Suppressor macrophage (primary cell): ENCODE data around the gene EEF1AKMT2.
"Not testable (repeated sequence)": the region's sequence is repeated elsewhere in the genome, so short reads cannot be mapped to it uniquely, and the experiment has no call there.

Source experiments
- DNase-seq, 4 experiments: peaks; one replicate each; pipeline ENCODE4 v3.0.0-alpha.2; 2020 to 2022
- total RNA-seq, 17 experiments: gene quantifications; one replicate each; lab custom pipeline; 2026; ENCODE audit warnings: mixed read lengths in 6 of 17, inconsistent platforms in 3 of 17; lab: John Stamatoyannopoulos, UW

The EEF1AKMT2 gene
- 2.4 to 11.5 (median 5.6) reads per million in 17 experiments for total RNA-seq

DNA sequence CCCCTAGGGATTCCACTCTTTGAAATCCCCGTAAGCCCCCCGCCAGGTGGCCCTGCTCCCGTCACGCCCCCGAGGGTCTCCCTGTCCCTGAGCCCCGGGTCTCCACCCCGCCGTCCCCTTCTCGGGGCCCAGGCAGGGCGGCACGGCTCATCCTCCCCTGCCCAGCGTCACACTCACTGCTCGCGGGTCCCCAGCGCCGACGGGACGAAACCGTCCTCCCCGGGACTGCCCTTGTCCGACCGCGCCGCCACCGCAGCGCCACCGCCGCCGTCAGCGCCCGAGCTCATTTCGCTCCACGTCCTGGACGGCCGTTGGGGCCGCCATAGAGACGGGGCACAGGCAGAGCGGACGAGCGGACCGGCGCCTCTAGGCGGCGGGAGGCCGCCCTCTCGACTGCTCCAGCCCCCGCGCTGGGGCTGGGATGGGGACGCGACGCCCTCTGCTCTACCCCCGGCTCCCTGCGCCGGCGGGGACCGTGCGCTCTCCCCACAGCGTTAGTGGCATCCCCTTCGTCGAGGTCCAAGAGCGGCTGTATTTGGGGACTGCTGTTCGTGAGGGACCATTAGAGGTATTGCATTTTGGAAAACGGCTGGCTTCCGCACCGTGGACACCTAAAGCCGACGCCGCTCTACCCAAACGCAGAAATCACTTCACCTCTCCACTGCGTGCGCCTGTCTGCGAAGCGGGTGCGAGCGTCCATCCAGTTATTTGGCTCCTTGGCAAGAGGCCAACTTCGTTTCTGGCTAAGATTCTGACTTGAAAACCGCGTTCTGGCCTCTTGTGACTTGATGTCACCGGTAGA is at the start of gene EEF1AKMT2:
Gene EEF1AKMT2, minus strand, starts transcription at position 341 of the 802 bp plus-strand sequence. Its CDS starts 54 bp downstream, at position 287.
- peak; percentile 90 to 95 (median 93) for DNase-seq

DNA sequence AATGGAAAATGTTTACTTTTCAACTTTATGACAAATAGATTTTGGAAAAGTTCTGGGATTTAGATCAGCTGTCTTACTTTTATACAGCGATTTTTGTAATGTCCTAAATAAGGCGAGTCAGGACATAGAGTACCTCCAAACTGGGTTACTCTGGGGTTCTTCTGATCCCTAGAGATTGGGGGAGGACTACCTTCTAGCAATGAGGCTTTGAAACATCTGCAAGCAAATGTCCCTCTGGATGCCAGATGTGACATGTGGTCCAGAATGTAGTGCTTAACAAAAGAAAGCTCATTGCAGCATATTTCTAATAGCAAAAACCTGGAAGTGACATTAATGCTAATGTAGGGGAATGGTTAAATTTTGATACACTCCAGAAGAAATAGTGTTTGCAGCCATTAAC is 46.0 kb upstream of the EEF1AKMT2 start:
- no peak for DNase-seq

DNA sequence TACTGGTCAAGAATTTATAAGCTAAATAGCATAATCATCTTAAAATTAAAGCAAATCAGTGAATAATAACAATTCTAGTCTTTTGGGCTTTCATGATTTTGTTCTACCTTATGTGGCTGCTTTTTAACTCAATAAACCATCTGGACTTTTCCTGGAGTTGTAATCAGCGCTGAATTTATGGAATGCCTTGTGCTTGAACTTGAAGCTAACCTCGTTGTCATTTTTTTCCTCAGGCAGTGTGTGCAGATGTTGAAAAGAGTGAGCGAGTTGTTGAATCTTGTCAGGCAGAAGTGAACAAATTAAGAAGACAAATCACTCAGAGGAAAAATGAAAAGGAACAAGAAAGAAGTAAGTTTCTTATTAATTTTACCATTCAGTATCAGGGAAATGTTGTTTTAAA is 39.4 kb upstream of the EEF1AKMT2 start:
- no peak for DNase-seq

DNA sequence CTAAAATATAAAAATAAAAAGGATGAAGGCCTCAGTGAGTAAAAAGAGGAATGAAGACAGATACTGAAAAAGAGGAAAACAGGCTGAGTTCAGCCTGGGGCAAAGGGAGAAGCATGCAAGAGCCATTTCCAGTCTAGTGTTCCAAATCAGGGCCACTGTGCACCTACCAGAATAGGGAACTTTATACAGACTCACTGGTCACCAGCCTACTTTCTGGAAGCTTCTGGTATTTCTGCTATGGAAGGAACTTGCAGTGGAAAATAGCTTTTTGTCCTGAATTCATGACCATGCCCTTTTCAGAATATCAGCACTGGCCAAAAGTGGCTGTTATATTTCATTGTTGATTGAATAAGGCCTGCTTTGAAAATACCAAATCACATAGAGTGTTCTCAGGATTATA is 38.8 kb upstream of the EEF1AKMT2 start:
- DNase-seq, result peak; percentile 25 to 49 (median 44)

DNA sequence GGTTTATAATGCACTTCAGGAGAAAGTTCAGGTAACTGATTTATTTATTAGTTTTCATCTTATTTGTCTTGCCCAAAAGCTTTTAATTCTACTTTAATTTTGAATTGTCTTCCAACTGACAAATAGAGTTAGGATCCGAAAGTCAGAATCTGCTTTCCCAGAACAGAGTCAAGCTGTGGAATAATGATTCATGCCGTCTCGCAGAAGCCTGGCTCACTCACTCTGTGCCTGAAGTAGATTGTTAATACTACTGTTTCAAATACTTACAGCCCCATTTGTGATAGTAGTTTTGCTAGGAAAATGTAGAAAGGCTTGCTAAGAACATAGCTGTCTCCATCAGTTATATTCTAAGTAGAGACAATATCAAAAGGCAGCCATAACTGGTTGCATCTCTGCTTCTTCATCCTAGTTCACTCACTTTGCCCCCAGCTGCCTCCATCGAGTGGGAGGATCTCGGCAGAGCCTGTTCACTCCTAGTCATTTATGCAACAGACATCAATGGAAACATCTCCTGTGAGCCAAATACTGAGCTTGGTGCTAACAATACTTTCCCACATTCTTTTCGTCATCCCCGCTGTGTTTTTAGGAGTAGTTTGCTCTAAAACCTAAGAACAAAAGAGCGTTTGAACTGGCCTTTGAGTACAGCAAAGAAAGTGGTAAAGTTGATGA is 37.9 kb upstream of the EEF1AKMT2 start:
- DNase-seq, result no peak

DNA sequence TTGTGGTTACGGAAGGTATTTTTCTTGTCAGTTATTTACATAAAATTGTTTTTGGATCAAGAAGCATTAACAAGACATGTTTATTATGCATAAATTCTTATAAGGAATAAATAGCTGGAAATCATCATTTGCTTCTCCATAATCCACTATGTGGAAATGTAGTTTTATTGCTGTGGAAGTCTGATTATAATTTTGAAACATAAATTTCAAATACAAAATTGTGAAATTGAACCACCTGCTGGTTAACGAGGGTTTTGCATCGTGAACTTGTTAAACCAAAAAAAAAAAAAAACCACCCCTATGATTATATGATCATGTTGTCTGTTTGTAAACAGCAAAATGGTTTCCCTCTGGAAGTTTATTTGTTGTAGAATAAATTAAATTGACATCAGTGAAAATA is 35.8 kb upstream of the EEF1AKMT2 start:
- peak; percentile 35 to 58 (median 36) for DNase-seq

DNA sequence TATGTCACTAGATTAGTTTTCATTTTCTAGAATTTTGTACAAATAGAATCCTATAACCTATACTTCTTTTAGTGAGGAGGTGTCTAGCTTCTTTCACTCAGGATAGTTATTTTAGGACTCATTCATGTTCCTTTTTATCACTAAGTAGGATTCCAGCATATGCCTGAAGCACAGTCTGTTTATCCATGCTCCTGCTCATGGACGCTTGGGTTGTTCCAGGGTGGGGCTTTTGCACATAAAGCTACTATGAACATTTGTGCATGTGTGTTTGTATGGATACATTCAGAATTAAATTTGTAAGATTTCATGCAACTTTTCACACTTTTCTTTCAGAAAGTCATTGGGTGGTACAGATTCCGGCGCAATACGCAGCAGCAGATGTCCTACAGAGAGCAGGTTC is 34.6 kb upstream of the EEF1AKMT2 start:
- no peak for DNase-seq

DNA sequence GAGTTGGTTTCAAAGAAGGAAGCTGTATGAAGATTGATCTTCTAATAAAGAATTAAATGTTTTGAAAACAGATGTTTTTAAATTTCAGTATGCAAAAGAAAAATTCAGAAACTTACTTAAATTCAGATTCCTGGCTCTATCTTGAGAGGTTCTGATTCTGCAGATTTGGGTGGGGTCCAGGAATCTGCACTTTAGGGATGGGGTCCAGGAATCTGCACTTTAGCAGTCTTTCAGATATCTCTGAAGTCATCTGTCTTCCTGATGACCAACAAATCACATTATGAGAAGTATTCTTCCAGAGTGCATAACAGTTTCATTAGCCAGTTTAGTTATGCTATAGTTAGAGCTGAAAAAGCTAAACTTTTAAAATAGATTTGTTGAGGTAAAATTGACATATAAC is 34.0 kb upstream of the EEF1AKMT2 start:
- DNase-seq, result no peak

DNA sequence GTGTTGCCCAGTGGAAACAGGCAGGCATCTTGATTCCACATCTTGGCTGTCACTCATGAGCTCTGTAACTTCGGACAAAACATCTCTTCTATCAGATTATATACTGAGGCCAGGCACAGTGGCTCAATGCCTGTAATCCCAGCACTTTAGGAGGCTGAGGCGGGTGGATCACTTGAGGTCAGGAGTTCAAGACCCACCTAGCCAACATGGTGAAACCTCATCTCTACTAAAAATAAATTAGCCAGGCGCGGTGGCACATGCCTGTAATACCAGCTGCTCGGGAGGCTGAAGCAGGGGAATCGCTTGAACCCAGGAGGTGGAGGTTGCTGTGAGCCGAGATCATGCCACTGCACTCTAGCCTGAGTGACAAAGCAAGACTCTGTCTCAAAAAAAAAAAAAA is 33.2 kb upstream of the EEF1AKMT2 start:
- DNase-seq, result not testable (repeated sequence)

DNA sequence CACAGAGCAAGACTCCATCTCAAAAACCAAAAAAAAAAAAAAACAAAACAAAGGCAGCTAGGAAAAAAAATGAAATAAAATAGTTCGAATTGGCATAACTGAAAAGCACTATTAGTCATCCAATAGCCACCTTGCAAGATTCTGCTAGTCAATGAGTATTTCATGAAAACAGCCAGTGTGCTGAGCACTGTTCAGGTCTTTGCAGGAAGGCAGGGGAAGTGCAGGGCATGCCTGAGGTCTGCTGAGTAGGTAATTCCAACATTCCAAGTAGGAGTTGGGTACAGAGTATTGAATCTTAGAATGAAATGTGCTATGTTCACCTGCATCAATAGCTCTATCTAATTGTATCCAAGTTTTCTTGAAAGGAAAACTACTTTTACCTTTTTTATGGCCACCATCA is 32.8 kb upstream of the EEF1AKMT2 start:
- DNase-seq, result no peak

DNA sequence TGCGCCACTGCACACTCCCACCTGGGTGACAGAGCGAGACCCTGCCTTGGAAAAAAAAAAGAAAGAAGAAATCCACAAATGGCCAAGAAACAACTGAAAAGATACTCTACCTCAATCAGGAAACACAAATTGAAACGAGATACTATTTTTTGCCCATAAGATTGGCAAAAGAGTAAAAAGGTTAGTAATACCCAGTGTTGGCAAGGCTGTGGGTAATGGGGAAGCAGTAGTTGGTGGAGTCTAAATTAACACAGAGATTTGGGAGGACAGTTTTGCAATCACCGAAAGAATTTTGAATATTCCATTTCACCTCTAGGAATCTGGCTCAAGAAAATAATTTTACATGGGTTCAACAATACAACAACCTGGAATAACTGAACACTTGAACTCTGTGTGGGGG is 29.8 kb upstream of the EEF1AKMT2 start:
- DNase-seq, result no peak

DNA sequence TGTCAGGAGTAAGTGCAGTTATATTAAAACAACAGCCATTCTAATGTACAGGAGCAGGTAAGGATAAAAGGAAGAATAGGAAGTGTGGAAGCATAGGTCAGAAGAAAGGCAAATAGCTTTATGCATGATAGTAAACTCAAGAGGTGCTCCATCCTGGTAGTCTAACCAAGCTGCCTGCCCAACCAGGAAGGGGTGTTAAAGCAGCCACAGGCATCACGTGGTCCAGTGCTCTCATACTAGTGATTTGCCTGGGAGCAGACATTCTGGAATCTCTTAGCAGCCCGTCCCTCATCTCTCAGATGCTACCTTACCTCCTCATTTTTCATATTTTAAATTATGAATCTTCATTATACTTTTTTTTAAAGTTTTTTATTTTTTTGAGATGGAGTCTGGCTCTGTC is 28.4 kb upstream of the EEF1AKMT2 start:
- DNase-seq, result no peak

DNA sequence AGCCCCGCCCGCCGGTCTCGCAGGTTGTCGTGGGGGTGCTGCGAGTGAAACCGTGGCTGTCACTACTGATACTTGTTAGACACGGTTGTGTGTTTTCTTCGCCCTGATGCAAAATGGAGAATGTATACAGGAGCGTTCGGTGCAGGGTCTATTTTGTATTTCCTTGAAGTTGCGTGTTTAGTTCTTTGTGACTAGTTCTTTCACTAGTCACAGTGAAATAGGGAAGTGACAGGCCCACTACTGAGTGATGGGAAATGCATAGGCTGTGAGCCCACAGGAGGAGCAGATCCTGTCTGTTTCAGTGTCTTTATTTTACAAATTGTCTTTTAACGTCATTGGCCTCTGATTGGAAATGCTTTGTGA is 10.6 kb upstream of the EEF1AKMT2 start:
- peak; percentile 68 to 87 (median 74) for DNase-seq

DNA sequence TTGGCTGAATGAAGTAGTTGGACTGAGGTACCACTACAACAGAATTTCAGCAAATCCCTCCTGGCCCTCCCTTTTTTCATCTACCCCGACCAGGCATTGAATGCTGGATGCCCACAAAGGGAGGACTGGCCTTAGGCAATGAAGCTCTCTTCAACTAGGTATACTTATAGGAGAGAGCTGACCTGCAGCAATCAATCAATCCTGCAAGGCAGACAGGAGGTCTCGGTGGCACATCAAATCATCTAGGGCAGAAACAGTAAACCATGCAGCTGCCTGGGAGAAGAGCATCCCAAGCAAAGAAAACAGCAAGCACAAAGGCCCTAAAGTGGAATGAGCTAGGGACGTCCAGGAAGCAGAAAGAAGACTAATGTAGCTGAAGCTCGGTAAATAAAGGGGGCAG is 7.5 kb upstream of the EEF1AKMT2 start:
- DNase-seq, result no peak

DNA sequence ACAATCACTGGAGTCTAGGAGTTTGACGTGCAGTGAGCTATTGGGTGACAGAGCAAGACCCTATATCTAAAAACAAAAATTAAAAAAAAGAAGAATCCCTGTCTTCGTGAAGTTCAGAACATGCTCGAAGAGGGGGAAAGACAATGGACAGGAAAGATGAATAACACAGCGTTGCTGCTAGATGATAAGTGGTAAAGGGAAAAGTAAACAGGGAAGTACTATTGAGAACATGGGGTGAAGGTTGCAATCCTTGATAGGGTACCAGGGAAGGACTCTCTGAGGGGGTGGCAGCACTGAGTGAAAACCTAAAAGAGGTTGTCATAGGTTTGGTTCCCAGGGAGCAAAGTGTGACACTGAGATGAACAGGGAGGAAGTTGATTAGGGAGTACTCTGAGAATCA is 7.1 kb upstream of the EEF1AKMT2 start:
- DNase-seq, result peak in 2 of 4 experiments; percentile 8 to 18

DNA sequence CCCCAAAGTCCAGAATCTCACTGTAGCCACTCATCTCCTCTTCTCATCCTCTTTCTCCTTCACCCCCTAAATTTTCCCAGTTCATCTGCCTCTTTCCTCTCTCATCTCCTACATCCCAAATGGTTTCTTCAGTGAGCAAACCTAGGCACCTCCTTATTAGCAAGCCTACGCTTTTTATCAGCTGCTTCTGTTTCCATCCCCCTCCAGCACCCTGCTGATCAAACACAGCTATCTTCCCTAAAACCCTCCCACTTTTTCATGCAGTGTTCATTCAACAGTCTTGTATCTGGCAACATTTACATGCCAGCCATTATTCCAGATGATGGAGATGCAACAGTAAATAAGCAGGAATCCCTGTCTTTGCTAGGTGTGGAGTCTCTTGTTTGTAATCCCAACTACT is 6.7 kb upstream of the EEF1AKMT2 start:
- DNase-seq, result no peak

DNA sequence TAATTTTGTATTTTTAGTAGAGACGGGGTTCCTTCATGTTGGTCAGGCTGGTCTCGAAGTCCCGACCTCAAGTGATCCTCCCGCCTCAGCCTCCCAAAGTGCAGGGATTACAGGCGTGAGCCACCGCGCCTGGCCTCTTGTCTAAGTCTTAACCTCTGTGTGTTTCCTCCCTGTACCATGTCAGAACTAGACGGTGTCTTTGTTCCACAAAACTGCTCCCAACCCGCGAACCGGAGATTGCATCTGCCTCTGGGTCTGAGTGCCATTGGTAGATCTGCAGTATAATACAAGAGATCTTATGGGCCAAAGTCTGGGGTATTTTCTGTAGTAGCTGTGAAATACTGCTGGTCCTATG is 1.3 kb upstream of the EEF1AKMT2 start:
- DNase-seq, result no peak

DNA sequence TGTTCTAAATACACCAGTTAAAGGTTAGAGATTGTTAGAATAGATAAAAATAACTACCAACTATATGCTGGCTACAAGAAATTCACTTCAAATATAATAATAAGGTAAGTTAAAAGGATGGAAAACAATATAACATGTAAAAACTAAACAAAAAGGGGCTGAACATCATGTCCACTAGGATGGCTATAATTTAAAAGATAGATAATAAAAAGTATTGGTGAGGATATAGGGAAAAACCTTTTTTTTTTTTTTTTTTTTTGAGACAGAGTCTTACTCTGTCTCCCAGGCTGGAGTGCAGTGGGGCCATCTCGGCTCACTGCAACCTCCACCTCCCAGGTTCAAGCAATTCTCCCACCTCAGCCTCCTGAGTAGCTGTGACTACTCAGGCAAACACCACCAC is 8.8 kb downstream of the EEF1AKMT2 start:
- DNase-seq, result not testable (repeated sequence)

DNA sequence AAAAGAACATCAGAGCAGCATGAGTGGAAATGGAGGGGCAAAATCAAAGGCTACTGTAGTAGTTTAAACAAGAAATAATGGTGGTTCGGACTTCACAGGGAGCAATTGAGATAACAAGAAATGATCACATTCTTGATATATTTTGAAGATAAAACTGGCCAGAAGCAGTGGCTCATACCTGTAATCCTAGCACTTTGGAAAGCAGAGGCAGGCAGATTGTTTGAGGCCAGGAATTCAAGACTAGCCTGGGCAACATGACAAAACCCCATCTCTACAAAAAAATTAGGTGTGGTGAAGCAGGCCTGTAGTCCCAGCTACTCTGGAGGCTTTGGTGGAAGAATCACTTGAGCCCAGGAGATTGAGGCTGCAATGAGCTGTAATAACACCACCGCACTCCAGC is 22.9 kb downstream of the EEF1AKMT2 start:
- DNase-seq, result no peak

DNA sequence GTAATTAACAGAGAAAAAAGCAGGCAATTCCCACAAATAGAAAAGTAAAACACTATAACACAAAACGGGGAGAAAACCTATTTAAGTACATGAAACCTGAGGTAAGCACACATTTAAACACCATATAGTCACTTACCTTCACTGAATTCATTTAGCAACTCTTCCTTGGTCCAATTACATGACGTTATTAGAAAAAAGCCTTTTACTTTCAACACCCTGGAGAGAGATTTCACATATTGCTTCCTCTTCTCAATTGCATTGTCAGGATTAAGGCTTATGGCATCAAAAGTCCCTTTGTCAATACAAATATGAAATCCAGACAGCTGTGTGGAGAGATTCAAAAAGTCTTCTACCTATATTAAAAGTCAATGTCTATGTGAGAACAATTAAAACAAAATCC is 26.4 kb downstream of the EEF1AKMT2 start:
- DNase-seq, result peak in 2 of 4 experiments; percentile 3 to 14

DNA sequence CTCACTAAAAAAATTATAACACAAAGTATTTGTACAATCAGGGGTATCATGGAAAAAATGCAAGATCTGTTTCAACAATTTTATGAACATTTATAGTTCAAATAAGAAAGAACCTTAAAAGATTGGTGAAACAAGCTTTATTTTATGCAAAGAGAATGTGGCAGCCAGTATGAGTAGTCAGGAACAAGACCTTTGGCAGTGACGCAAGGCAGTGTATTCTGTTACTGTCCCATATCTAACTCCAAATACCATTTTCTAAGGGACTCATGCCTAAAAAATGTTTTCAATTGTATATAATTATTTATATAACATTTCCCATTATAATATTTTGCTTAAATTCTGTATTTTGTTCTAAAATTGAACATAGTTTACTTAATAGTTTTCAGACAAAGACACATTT is 28.4 kb downstream of the EEF1AKMT2 start:
- DNase-seq, result no peak

DNA sequence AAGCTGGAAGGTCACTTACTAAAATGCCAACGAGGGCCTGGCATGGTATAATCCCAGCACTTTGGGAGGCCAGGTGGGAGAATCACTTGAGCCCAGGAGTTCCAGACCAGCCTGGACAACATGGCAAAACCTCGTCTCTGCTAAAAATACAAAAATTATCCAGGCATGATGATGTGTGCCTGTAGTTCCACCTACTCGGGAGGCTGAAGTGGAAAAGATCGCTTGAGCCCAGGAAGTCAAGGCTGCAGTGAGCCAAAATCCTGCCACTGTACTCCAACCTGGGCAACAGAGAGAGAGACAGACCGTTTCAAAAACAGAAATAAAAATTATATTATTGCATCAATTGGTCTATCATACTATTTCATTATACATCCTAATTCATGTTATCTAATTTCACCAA is 29.4 kb downstream of the EEF1AKMT2 start:
- DNase-seq, result no peak

DNA sequence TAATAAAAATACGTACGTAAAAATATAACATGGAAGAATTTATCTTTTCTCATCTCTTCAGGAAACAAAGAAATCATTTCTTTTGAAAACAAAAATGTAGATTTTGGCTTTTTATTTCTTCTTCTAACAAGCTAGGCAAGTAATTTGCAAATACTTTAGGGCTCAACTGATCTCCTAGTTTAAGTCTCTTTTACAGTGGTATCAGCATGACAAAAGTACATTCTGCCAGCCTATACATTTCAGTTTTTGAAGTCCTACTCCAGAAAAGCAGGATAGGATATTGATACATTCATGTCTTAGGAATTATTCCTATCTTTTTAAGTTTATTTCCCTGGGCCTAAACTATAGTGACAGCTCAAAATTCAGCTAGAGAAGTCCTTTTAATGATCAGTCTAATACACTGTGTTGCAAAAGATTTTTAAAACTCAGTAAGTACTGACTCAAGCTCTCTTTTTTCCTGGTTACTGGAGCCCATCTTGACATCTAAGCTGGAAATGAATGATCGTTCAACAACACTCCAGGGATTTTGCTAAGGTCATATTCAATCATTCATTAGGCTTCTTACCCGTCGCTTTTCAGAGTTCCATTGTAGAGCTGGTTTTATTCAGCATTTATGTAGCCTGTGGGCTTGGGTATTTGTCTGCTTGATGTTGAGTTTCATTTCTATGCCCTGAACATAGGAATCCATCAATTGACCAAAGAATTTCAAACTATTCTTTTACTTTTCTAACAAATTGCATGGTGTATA is 35.4 kb downstream of the EEF1AKMT2 start:
- no peak for DNase-seq

DNA sequence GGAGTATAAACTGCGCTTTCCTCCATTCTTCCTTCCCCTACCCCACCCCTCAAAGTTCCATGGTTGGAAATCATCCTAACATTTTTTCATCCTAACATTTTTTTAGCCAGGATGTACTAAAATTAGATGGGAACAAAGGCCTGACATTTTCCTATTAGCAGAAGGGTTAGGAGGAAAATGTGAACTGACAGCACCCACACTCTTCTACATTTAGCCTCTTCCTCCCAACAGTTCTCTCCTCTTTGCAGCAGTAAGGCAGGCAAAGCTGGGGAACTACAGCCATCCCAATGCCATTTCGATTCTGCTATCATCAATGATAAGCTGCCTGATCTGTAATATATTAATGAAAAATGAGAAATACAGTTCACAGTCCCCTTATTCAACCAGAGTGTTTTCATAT is 36.1 kb downstream of the EEF1AKMT2 start:
- no peak for DNase-seq
